ENCODE data around the gene JARID2. TPM values are rescaled to one million over a fixed set of nuclear protein-coding genes. Genes with fewer than 3 reads are reported as not detected.
"Not testable (repeated sequence)": the region's sequence is repeated elsewhere in the genome, so short reads cannot be mapped to it uniquely, and the experiment has no call there.

JARID2 gene
- total and polyA plus RNA-seq, 9 of the 15 experiments (the other 6 are each of a cell fraction or from before 2014, with no cell fraction given) = 5.0 to 29.0 (median 15.6) TPM

- ATAC-seq = no peak
These were observed 77.1 kb downstream of the JARID2 start for GRCh38 chr6:15322781-15323536.

DNA sequence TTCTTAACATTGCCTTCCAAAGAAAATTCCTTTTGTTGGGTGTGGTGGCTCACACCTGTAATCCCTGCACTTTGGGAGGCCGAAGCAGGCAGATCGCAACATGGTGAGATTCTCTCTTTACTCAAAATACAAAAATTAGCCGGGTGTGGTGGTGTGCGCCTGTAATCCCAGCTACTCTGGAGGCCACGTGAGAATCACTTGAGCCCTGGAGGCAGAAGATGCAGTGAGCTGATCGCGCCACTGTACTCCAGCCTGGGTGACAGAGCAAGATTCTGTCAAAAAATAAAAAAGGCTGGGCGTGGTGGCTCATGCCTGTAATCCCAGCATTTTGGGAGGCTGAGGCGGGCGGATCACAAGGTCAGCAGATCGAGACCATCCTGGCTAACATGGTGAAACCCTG is 77.7 kb downstream of the JARID2 start:
- Histone ChIP-seq H3K79me2 (ENCODE audit: control insufficient read depth, insufficient read depth, low read length) (peaks cover 94% of the 10 kb centered on the region), H3K4me1 (replicated peaks in 1 of 2; ENCODE audit: control insufficient read depth in 2 of 2, insufficient read depth in 2 of 2, low read length in 2 of 2) (peaks cover 12 to 25% of the 10 kb centered on the region in 2 experiments; a peak in 4 of 5 replicates), H4K20me1 (replicated peaks; ENCODE audit: control insufficient read depth, insufficient read depth, low read length) (peaks cover 16% of the 10 kb centered on the region)
- H3K27me3 ChIP-seq (ENCODE audit: control insufficient read depth in 2 of 2, insufficient read depth in 2 of 2, low read length in 2 of 2); in situ Hi-C loops (cut with MboI); H3K9ac ChIP-seq (ENCODE audit: insufficient read depth in 1 of 2, low read depth in 2 of 2, low read length in 2 of 2); FAIRE-seq; H3K4me3 ChIP-seq; ATAC-seq; BruUV-seq (replicated peaks); H3K36me3 ChIP-seq (ENCODE audit: control insufficient read depth, insufficient read depth, low read length); H2AFZ ChIP-seq (ENCODE audit: low read depth, low read length); H3K27ac ChIP-seq (ENCODE audit: extremely low read depth, low read depth, low read length); CTCF ChIA-PET (ENCODE audit: low intra/inter-chr PET ratio); H3K9me1 ChIP-seq (ENCODE audit: control insufficient read depth, insufficient read depth, low read length); H3K4me2 ChIP-seq (ENCODE audit: insufficient read depth, low read length); H3K9me3 ChIP-seq (replicated peaks; ENCODE audit: control insufficient read depth, insufficient read depth, low read depth, low read length); DNase-seq (ENCODE audit: extremely low read depth in 1 of 4, low spot score in 3 of 4): not testable (repeated sequence)
- WGBS (ENCODE audit: insufficient coverage, low coverage, missing lambda C conversion rate) = 91% methylated on average over 8 of the region's 11 CpGs
- intact Hi-C loops (cut with micrococcal nuclease) = loop anchor here (10.0 kb wide), 1 partner anchor 121 kb away; no protein-coding TSS in a partner anchor
- POLR2A ChIA-PET = interaction anchor here (0.7 to 1.5 kb wide), 2 partner anchors 10 to 15 kb away, joined by 3 read pairs; no protein-coding TSS in a partner anchor

More at GRCh38 chr6:15322781-15323536, 77.1 kb downstream of the JARID2 start:
- Histone ChIP-seq H3K4me3 (no peak overlapping the region), H3K79me2 (ENCODE audit: control insufficient read depth, insufficient read depth, low read length) (peaks cover 94% of the 10 kb centered on the region), H3K4me2 (ENCODE audit: insufficient read depth, low read length) (no peak overlapping the region), H4K20me1 (replicated peaks; ENCODE audit: control insufficient read depth, insufficient read depth, low read length) (peaks cover 9% of the 10 kb centered on the region; the same call in 1 of the 2 replicates), H3K9ac (ENCODE audit: insufficient read depth in 1 of 2, low read depth in 2 of 2, low read length in 2 of 2) (no peak overlapping the region), H3K9me1 (ENCODE audit: control insufficient read depth, insufficient read depth, low read length) (no peaks in the 10 kb centered on the region), H2AFZ (ENCODE audit: low read depth, low read length) (no peak overlapping the region), H3K4me1 (replicated peaks in 1 of 2; ENCODE audit: control insufficient read depth in 2 of 2, insufficient read depth in 2 of 2, low read length in 2 of 2) (peaks cover 12 to 25% of the 10 kb centered on the region in 2 experiments; a peak in 4 of 5 replicates), H3K9me3 (replicated peaks; ENCODE audit: control insufficient read depth, insufficient read depth, low read depth, low read length) (no peaks in the 10 kb centered on the region), H3K36me3 (ENCODE audit: control insufficient read depth, insufficient read depth, low read length) (no peaks in the 10 kb centered on the region), H3K27ac (ENCODE audit: extremely low read depth, low read depth, low read length) (no peak overlapping the region), H3K27me3 (ENCODE audit: control insufficient read depth in 2 of 2, insufficient read depth in 2 of 2, low read length in 2 of 2) (no peaks in the 10 kb centered on the region)
- CTCF ChIA-PET (ENCODE audit: low intra/inter-chr PET ratio) = no interaction called here
- FAIRE-seq = no peak
- in situ Hi-C loops (cut with MboI) = no loop called here
- 65% methylated on average over 5 of the region's 5 CpGs for WGBS (ENCODE audit: insufficient coverage, low coverage, missing lambda C conversion rate)
- TF ChIP-seq ATF3 (IDR thresholded peaks at IDR 0.05) = 0 out of 2 replicates have a peak, but pooled peaks have one; percentile 18
- no peak for TF ChIP-seq ATF3 (CRISPR knock-in tag; conservative IDR thresholded peaks at IDR 0.05)
- TF ChIP-seq CBX1 (IDR thresholded peaks at IDR 0.05; ENCODE audit: low read depth) = no peak
- POLR2A ChIA-PET = interaction anchor here (0.5 to 1.5 kb wide), 3 partner anchors 10 to 244 kb away, joined by 3 read pairs; no protein-coding TSS in a partner anchor
- DNase-seq (ENCODE audit: extremely low read depth in 1 of 4, low spot score in 3 of 4) = no peak
- intact Hi-C loops (cut with micrococcal nuclease) = loop anchor here (10.0 kb wide), 1 partner anchor 122 kb away; no protein-coding TSS in a partner anchor
- no TSS peak for BruUV-seq (replicated peaks)

Measured in K562 (cell line).